Small intestine (tissue), 7 donors: ENCODE data around the gene CRCP. TPM values are rescaled to one million over a fixed set of nuclear protein-coding genes. Genes with fewer than 3 reads are reported as not detected.

ENCODE experiments used
- DNase-seq, 2 donors: peaks; one replicate each; pipeline versions ENCODE4 v3.0.0 to v3.0.0-alpha.2; 2013
- FAIRE-seq: peaks from 2 replicates; lab custom pipeline; 2012; peaks lifted over from hg19 to GRCh38; lab: Jason Lieb, UNC
- H3K27ac ChIP-seq, 3 donors: one replicate each; pipeline ENCODE4 v1.5.1; 2013; ENCODE audit warnings: low read length in 2 of 3, mild to moderate bottlenecking in 2 of 3, control low read depth in 1 of 3, inconsistent platforms in 1 of 3, low read depth in 1 of 3, moderate library complexity in 1 of 3
- H3K27me3 ChIP-seq, 3 donors: one replicate each; pipeline ENCODE4 v1.6.1; 2013; ENCODE audit warnings: low read length in 3 of 3, inconsistent platforms in 1 of 3; ENCODE audit not compliant: control insufficient read depth in 3 of 3, insufficient read depth in 3 of 3
- H3K36me3 ChIP-seq, 3 donors: one replicate each; pipeline ENCODE4 v1.6.1; 2013; ENCODE audit warnings: low read length in 3 of 3, inconsistent platforms in 1 of 3, low read depth in 1 of 3, mild to moderate bottlenecking in 1 of 3, moderate library complexity in 1 of 3; ENCODE audit not compliant: control insufficient read depth in 3 of 3, insufficient read depth in 2 of 3
- H3K4me1 ChIP-seq, 3 donors: one replicate each; pipeline ENCODE4 v1.6.1; 2013; ENCODE audit warnings: low read length in 2 of 3, inconsistent platforms in 1 of 3, low read depth in 1 of 3, mild to moderate bottlenecking in 1 of 3, moderate library complexity in 1 of 3; ENCODE audit not compliant: control insufficient read depth in 3 of 3, insufficient read depth in 2 of 3
- H3K4me3 ChIP-seq, 3 donors: one replicate each; pipeline ENCODE4 v1.5.1; 2013; ENCODE audit warnings: low read length in 3 of 3, control low read depth in 1 of 3, inconsistent platforms in 1 of 3, low read depth in 1 of 3, mild to moderate bottlenecking in 1 of 3, moderate library complexity in 1 of 3
- H3K9me3 ChIP-seq, 2 donors: one replicate each; pipeline ENCODE4 v1.6.1; 2013; ENCODE audit warnings: low read depth in 1 of 2, low read length in 1 of 2; ENCODE audit not compliant: control insufficient read depth in 2 of 2, insufficient read depth in 1 of 2
- WGBS, 3 donors: extraction: QIAGEN DNeasy Blood & Tissue Kit; methylation state at CpG; one replicate each; pipeline ENCODE4 v1.1.7; 2013; 5-methylcytosine and 5-hydroxymethylcytosine counted together
- polyA plus RNA-seq, 4 donors: library from polyadenylated mRNA; stranded (reverse) in 3 of 4; unstranded in 1 of 4; fragments of 200-250 nt in 3 of 4; fragments of 120-200 nt in 1 of 4; gene quantifications; one replicate each; pipeline versions ENCODE4 v1.2.1 to v1.2.3, GENCODE V29; 2013
- donor health status: healthy with polysubstance abuse.
- donor health status: control.
- donor health status: control.
- donor health status: Bipolar disorder and iron deficiency.
- donor health status: healthy.

CRCP gene
- polyA plus RNA-seq, 4 donors = 14.5 to 33.6 (median 22.2) TPM

DNA sequence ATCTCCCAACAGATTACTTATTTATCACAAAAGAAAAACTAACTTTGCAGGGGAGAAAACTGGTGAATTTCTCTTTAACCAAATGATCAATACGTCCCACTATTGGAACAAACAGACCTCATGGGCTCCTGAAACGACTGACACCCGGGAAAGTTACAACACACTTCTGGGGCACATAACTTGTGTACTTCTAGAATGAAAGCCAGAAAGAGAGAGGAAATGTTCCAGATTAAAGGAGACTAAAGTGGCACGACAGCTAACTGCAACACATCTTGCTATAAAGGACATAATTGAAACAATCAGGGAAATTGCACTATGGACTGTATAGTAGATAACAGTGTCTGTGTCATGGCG lies 75.8 kb downstream of the CRCP start:
- H3K36me3 ChIP-seq = no peaks in the 10 kb centered on the region
- DNase-seq (no peak), FAIRE-seq (no peak)
- no peak overlapping the region for H3K27ac ChIP-seq
- peaks cover 0 to 4% (median 0%) of the 10 kb centered on the region in 3 donors for H3K4me1 ChIP-seq
- H3K4me3 ChIP-seq = no peak overlapping the region
- WGBS, 3 donors = 34 to 61% (median 43%) methylated on average over 5 of the region's 5 CpGs
- no peaks in the 10 kb centered on the region for H3K27me3 ChIP-seq
- H3K9me3 ChIP-seq = peaks cover 0 to 6% of the 10 kb centered on the region in 2 donors

DNA sequence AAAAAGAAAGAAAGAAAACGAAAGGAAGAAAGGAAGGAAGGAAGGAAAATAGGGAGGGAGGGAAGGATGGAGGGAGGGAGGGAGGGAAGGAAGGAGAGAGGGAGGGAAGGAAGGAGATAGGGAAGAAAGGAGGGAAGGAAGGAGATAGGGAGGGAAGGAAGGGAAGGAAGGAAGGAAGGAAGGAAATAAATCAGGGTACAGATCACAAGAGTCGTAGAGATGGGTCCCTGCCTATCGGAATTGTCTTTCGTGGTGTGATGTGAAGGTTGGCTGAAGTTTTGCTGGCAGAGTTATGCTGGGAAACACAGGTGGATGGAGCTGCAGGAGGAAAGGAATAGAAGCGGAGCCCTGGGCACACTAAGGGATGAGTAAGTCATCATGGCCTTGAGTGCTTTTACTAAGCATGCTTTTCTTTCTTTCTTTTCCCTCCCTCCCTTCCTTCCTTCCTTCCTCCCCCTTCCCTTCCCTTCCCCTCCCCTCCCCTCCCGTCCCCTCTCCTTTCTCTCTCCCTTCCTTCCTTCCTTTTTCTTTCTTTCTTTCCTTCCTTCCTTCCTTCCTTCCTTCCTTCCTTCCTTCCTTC lies 78.6 kb downstream of the CRCP start:
- Histone ChIP-seq H3K27ac (no peak overlapping the region), H3K9me3 (no peaks in the 10 kb centered on the region), H3K4me1 (no peaks in the 10 kb centered on the region), H3K27me3 (peaks cover 0 to under 1% (median 0%) of the 10 kb centered on the region in 3 donors), H3K4me3 (no peak overlapping the region), H3K36me3 (no peaks in the 10 kb centered on the region)
- no peak for DNase-seq
- 69 to 70% (median 69%) methylated on average over 6 of the region's 6 CpGs for WGBS, 3 donors
- no peak for FAIRE-seq

DNA sequence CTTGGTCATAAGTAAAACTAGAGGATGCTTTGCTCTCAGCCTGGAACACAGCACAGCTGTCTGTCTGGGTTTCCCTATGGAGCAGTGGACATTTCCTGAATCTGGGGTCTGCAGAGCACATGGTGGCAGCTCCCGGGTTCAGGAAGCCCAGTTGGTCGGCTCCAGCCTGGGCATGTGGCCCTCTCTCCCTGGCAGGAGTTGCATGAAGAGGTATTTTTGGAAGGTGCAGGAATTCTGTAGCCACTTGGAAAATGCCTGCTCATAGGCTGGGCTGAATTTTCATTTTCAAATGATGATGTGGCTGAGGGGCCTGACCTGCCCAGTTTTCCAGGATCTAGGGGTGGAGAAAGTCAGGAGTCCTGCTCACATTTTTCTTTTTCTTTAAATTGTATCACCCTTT lies 83.8 kb downstream of the CRCP start:
- 58 to 65% (median 58%) methylated on average over 2 of the region's 2 CpGs for WGBS, 3 donors
- Histone ChIP-seq H3K36me3 (no peaks in the 10 kb centered on the region), H3K27me3 (peaks cover 0 to 2% (median 0%) of the 10 kb centered on the region in 3 donors), H3K4me3 (no peak overlapping the region), H3K4me1 (no peaks in the 10 kb centered on the region), H3K9me3 (no peaks in the 10 kb centered on the region), H3K27ac (no peak overlapping the region)
- DNase-seq = no peak
- no peak for FAIRE-seq

DNA sequence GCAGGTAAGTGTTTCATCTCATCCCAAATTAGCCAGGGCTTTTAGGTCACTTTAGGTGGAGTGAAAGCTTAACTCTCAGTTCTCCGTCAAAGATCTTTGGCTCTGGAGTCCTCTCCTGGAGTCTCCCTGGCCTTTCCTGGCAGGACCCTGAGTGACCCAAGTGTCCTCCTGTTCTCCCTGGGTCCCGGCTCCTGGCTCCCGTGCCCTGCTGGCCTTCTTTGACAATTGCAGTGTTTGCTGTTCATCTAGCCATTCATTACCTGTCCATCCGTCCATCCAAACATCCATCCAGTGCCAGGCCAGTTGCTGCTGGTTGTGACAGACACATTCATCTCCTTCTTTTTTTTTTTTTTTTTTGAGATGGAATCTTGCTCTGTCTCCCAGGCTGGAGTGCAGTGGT lies 84.3 kb downstream of the CRCP start:
- no peaks in the 10 kb centered on the region for H3K9me3 ChIP-seq
- H3K4me3 ChIP-seq = no peak overlapping the region
- no peaks in the 10 kb centered on the region for H3K36me3 ChIP-seq
- FAIRE-seq (no peak), DNase-seq (no peak)
- no peak overlapping the region for H3K27ac ChIP-seq
- H3K27me3 ChIP-seq = peaks cover 0 to 2% (median 0%) of the 10 kb centered on the region in 3 donors
- no peaks in the 10 kb centered on the region for H3K4me1 ChIP-seq
- 68 to 81% (median 72%) methylated on average over 4 of the region's 4 CpGs for WGBS, 3 donors

DNA sequence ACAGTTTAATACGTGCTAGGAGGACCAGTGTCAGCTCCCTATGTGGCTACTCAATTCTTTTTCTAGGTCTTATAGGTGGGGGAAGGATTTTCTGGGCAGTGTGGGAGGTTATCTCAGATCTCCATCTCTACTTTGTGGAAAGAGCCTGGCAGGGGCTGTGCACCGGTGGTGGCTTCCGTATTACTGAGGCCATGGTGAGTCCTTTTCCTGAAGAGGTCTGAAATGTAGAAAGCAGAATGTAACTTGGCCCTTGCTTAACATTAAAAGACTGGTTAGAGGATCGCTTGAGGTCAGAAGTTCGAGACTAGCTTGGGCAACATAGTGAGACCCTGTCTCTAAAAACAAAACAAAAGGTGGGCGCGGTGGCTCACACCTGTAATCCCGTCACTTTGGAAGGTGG lies 87.8 kb downstream of the CRCP start:
- FAIRE-seq (no peak), DNase-seq (no peak)
- Histone ChIP-seq H3K4me3 (no peak overlapping the region), H3K9me3 (no peaks in the 10 kb centered on the region), H3K27ac (no peak overlapping the region), H3K4me1 (peaks cover 0 to 4% (median 2%) of the 10 kb centered on the region in 3 donors), H3K27me3 (peaks cover 0 to 8% (median 2%) of the 10 kb centered on the region in 3 donors), H3K36me3 (no peaks in the 10 kb centered on the region)
- 46 to 59% (median 55%) methylated on average over 8 of the region's 8 CpGs for WGBS, 3 donors

Other genes starting within 250 kb of the CRCP start
- 10 to 100 TPM in 2 of 4 donors, 1 to 10 TPM in 2; 6.0 to 25.6 (median 10.2) TPM for gene VKORC1L1, start 241.8 kb upstream of the CRCP start, polyA plus RNA-seq
- gene GUSB, start 132.6 kb upstream of the CRCP start, polyA plus RNA-seq = 100 to 1,000 TPM in 1 of 4 donors, 10 to 100 TPM in 3; 40.0 to 164 (median 48.1) TPM
- gene ASL, start 39.0 kb upstream of the CRCP start, polyA plus RNA-seq = 100 to 1,000 TPM; 115 to 158 (median 148) TPM
- 1 to 10 TPM in 2 of 4 donors, under 1 TPM in 2; 0.22 to 8.5 (median 4.1) TPM for gene TPST1, start 90.5 kb downstream of the CRCP start, polyA plus RNA-seq